GM19238 (cell line): ENCODE measurements around the gene CDKAL1.

ENCODE experiments used
- DNase-seq: peaks from one replicate; pipeline ENCODE4 v3.0.0; 2011; ENCODE audit warnings: low spot score; ENCODE audit not compliant: insufficient read length

CDKAL1 gene

DNA sequence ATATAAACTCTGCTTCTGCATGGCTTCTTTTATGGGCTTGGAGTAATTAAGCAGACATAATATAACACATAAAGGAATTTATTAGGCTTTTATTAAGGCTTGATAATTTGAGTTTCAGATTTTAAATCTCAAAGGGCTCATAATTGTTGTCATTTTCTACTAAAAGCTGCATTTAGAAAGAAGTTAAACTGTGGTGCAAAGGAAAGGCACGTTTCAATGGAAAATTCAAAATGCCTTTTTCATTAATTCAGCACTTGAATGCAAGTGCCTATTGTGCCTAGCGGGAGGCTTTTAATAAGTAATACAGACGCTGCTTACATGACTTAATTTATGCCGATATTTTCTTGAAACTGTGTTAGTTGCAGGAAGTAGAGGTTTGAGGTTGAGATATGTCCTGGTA lies 627.5 kb downstream of the CDKAL1 start:
- DNase-seq, result no peak

DNA sequence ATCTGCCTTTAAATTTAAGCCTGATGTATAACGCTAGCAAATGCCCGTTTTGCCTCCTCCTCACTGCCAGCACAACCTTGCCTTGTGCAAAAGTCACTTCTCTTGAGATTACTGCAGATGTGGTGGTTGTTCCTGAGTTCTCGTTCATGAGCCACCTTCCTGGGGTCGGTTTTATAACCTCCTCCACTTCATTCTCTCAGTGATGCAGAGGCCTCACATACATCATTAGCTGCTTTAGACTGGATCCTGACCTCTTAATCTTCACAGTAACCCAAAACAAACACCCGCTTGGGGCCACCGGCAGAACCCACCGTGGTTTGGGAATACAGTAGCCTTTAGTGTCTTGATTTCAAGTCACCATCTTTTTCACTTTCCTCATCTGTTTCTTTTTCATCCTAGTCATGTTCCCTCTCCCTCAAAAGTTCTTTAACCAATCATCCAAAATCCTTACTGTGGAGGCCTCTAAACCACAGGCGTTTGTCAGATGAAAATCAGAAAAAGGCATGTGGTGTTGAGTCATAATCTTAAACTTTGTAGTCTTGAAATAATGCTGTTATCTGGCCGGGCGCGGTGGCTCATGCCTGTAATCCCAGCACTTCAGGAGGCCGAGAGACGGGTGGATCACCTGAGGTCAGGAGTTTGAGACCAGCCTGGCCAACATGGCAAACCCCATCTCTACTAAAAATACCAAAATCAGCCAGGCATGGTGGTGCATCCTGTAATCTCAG lies 629.0 kb downstream of the CDKAL1 start:
- DNase-seq, result no peak

DNA sequence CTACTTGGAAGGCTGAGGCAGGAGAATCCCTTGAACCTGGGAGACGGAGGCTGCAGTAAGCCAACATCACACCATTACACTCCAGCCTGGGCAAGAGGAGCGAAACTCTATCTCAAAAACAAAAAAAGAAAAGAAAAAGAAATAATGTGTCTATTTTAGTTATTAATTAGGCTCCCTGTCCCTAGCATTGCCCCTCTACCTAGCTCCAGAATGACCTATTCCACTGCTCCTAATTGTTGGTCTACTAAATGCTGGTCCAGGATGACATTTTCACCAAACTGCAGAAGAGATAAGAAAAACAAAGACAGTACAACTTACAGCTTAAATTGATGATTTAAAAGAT lies 629.6 kb downstream of the CDKAL1 start:
- no peak for DNase-seq

GRCh38 chr6:21164768-21165326 lies 630.6 kb downstream of the CDKAL1 start:
- no peak for DNase-seq

DNA sequence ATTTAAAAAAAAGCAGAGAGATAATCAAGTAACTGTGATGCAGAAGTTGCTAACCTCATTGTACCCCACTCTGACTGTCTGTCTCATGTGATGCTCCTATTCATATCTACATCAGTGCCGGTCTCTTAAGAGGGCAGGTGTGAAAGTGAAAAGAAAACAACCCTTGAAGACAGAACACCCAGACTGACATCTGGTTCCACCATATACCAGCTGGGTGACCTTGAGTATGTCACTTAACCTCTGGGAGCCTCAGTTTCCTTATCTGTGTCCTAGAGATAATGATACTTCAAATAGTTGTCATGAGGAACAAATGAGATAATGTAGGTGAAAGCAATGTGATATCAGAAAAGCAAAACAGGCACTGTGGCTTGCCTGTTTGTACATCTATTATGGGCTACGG lies 632.5 kb downstream of the CDKAL1 start:
- no peak for DNase-seq

GRCh38 chr6:21167790-21168189 lies 633.5 kb downstream of the CDKAL1 start:
- no peak for DNase-seq

DNA sequence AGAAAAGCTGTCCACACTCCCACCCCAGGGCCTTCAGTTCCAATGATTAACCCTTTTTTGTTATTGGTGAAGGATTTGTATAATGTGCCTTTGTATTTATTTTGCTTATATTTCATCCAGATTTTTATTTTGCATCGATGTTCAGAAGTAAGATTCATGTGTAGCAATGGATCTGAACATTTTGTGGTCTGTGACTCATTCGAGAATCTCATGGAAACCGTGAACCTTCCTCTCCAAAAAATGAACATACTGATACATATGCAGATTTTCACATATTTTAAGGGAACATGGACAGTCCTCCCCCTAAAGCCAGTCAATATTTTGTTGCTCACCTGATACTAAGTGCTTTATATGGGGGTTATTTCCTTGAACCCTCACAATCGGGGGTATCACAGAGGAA lies 637.5 kb downstream of the CDKAL1 start:
- DNase-seq, result no peak

GRCh38 chr6:21173031-21173430 lies 638.8 kb downstream of the CDKAL1 start:
- DNase-seq, result no peak

DNA sequence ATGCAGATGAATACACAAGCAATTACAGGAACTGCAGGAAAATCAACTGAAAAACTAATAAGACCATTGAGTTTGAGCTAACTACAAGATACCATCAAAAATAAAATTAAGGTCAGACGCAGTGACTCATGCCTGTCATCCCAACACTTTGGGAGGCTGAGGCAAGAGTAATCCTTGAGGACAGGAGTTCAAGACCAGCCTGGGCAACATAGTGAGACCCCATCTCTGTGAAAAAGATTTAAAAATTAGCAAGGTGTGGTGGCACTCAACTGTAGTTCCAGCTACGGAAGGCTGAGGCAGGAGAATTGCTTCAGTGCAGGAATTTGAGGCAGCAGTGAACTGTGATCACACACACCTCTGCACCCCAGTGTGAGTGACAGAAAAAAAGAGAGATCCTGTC lies 639.4 kb downstream of the CDKAL1 start:
- no peak for DNase-seq

GRCh38 chr6:21176197-21176596 lies 641.9 kb downstream of the CDKAL1 start:
- DNase-seq, result no peak

GRCh38 chr6:21180155-21180554 lies 645.9 kb downstream of the CDKAL1 start:
- DNase-seq, result no peak

DNA sequence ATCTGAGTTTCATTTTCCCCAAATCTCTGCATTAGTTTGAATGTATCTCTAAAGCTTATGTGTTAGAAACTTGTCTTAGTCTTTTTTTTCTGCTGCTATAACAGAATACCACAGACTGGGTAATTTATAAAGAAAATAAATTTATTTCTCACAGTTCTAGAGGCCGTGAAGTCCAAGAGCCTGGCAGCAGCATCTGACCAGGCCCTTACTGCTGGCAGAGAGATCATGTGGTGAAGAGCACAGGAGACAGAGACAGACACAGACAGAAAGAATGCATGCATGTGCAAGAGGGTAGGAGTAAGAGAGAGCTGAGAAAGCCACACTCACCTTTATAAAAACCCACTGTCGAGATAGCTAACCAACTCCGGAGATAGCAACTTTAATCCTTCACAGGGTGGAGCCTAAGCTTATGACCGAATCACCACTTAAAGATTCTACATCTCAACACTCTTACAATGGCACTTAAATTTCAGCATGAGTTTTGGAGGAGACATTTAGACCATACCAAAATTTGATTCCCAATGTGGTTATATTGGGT lies 646.6 kb downstream of the CDKAL1 start:
- DNase-seq, result no peak

- no peak for DNase-seq
These were observed 647.6 kb downstream of the CDKAL1 start for GRCh38 chr6:21181866-21182265.

- DNase-seq, result no peak
These were observed 648.3 kb downstream of the CDKAL1 start for GRCh38 chr6:21182589-21182988.

GRCh38 chr6:21185861-21186478 lies 651.7 kb downstream of the CDKAL1 start:
- no peak for DNase-seq

GRCh38 chr6:21186479-21187055 lies 652.3 kb downstream of the CDKAL1 start:
- DNase-seq, result no peak

GRCh38 chr6:21187485-21187884 lies 653.2 kb downstream of the CDKAL1 start:
- DNase-seq, result no peak

GRCh38 chr6:21188505-21189223 lies 654.4 kb downstream of the CDKAL1 start:
- DNase-seq, result no peak

DNA sequence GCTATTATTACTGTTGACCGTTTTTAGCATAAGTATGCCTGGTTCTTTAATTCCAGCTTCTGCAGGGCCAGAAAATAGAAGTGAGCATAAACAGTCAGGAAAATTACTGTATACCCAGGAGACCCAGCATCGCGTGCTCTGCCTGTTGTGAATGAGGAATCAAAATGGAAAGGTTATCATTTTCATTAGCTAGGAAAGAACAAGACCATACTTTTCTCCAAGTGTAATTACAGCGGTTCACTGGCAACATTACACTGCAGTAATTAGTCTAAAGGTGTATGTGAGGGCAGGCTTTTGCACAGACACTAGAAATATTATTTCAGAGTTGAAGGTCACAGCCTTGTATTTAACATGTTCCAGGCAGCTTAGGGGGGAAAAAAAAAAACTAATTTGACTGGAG lies 655.5 kb downstream of the CDKAL1 start:
- DNase-seq, result no peak

DNA sequence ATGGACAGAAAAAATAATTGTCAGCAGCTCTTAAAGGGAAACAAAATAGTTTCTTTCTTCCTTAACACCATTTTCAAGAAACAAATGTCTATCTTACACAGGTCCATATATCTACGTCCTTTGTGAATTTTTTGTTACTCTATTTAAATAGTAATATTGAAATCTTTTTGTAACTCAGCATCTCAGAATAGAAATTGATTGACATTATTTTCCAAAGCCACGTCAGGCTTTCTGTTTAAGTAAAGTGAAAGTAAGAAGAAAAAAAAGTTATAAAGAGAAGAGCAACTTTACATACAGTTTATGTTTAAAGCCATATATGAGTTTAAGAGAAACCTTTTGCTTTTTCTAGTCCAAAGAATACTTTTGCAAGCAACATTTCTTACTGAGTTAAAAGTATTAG lies 656.4 kb downstream of the CDKAL1 start:
- DNase-seq, result no peak

- DNase-seq, result no peak
These were observed 659.7 kb downstream of the CDKAL1 start for GRCh38 chr6:21193790-21194475.
